Measurements from ENCODE around the gene PRKAR1B.

Gene PRKAR1B

GRCh38 chr7:591856-592628 is 135.0 kb downstream of the PRKAR1B start:
- H3K9ac ChIP-seq (ENCODE audit: insufficient read length, low read depth), result peak overlapping the region; percentile 18
- H3K4me1 ChIP-seq (ENCODE audit: insufficient read depth, insufficient read length), result peaks cover 10% of the 10 kb centered on the region
- H3K4me3 ChIP-seq (ENCODE audit: insufficient read length, low read depth), result no peak overlapping the region
- H3K9me3 ChIP-seq (ENCODE audit: insufficient read depth, low read length), result peaks cover 5% of the 10 kb centered on the region; the same call in 1 of the 2 replicates
- TF ChIP-seq SUZ12 (IDR thresholded peaks at IDR 0.05; ENCODE audit: extremely low read depth, insufficient read depth, insufficient read length), result no peak
- no peak for TF ChIP-seq YY1 (IDR thresholded peaks at IDR 0.05; ENCODE audit: insufficient read depth, insufficient read length)
- TF ChIP-seq ZNF274 (IDR thresholded peaks at IDR 0.05; ENCODE audit: low read depth, low read length), result no peak
- DNase-seq (ENCODE audit: low read depth, low spot score), result no peak
- no peaks in the 10 kb centered on the region for H3K27me3 ChIP-seq (ENCODE audit: insufficient read depth, insufficient read length)
- H3K36me3 ChIP-seq (ENCODE audit: insufficient read depth, insufficient read length, low read length), result peaks cover 40% of the 10 kb centered on the region

- H3K9me3 ChIP-seq (ENCODE audit: insufficient read depth, low read length), result peaks cover 5% of the 10 kb centered on the region; the same call in 1 of the 2 replicates
- no peaks in the 10 kb centered on the region for H3K27me3 ChIP-seq (ENCODE audit: insufficient read depth, insufficient read length)
- peaks cover 39% of the 10 kb centered on the region for H3K36me3 ChIP-seq (ENCODE audit: insufficient read depth, insufficient read length, low read length)
- peaks cover 10% of the 10 kb centered on the region for H3K4me1 ChIP-seq (ENCODE audit: insufficient read depth, insufficient read length)
- TF ChIP-seq ZNF274 (IDR thresholded peaks at IDR 0.05; ENCODE audit: low read depth, low read length) (no peak), SUZ12 (IDR thresholded peaks at IDR 0.05; ENCODE audit: extremely low read depth, insufficient read depth, insufficient read length) (no peak), YY1 (IDR thresholded peaks at IDR 0.05; ENCODE audit: insufficient read depth, insufficient read length) (no peak)
- H3K4me3 ChIP-seq (ENCODE audit: insufficient read length, low read depth), result no peak overlapping the region
- H3K9ac ChIP-seq (ENCODE audit: insufficient read length, low read depth), result no peak overlapping the region
- no peak for DNase-seq (ENCODE audit: low read depth, low spot score)
Measured at GRCh38 chr7:590731-591551, 136.1 kb downstream of the PRKAR1B start.

GRCh38 chr7:589781-590575 is 137.1 kb downstream of the PRKAR1B start:
- Histone ChIP-seq H3K27me3 (ENCODE audit: insufficient read depth, insufficient read length) (no peaks in the 10 kb centered on the region), H3K9me3 (ENCODE audit: insufficient read depth, low read length) (peaks cover 5% of the 10 kb centered on the region; the same call in 1 of the 2 replicates), H3K4me1 (ENCODE audit: insufficient read depth, insufficient read length) (peaks cover 10% of the 10 kb centered on the region), H3K9ac (ENCODE audit: insufficient read length, low read depth) (peak overlapping the region; percentile 32), H3K4me3 (ENCODE audit: insufficient read length, low read depth) (no peak overlapping the region), H3K36me3 (ENCODE audit: insufficient read depth, insufficient read length, low read length) (peaks cover 34% of the 10 kb centered on the region)
- DNase-seq (ENCODE audit: low read depth, low spot score), result no peak
- TF ChIP-seq SUZ12 (IDR thresholded peaks at IDR 0.05; ENCODE audit: extremely low read depth, insufficient read depth, insufficient read length), result no peak
- TF ChIP-seq YY1 (IDR thresholded peaks at IDR 0.05; ENCODE audit: insufficient read depth, insufficient read length), result no peak
- no peak for TF ChIP-seq ZNF274 (IDR thresholded peaks at IDR 0.05; ENCODE audit: low read depth, low read length)

GRCh38 chr7:587767-588166 is 139.3 kb downstream of the PRKAR1B start:
- H3K36me3 ChIP-seq (ENCODE audit: insufficient read depth, insufficient read length, low read length), result peaks cover 48% of the 10 kb centered on the region
- peaks cover 10% of the 10 kb centered on the region for H3K4me1 ChIP-seq (ENCODE audit: insufficient read depth, insufficient read length)
- no peak for DNase-seq (ENCODE audit: low read depth, low spot score)
- TF ChIP-seq ZNF274 (IDR thresholded peaks at IDR 0.05; ENCODE audit: low read depth, low read length) (no peak), YY1 (IDR thresholded peaks at IDR 0.05; ENCODE audit: insufficient read depth, insufficient read length) (no peak), SUZ12 (IDR thresholded peaks at IDR 0.05; ENCODE audit: extremely low read depth, insufficient read depth, insufficient read length) (no peak)
- peaks cover 5% of the 10 kb centered on the region; the same call in 1 of the 2 replicates for H3K9me3 ChIP-seq (ENCODE audit: insufficient read depth, low read length)
- no peak overlapping the region for H3K9ac ChIP-seq (ENCODE audit: insufficient read length, low read depth)
- no peak overlapping the region for H3K4me3 ChIP-seq (ENCODE audit: insufficient read length, low read depth)
- H3K27me3 ChIP-seq (ENCODE audit: insufficient read depth, insufficient read length), result no peaks in the 10 kb centered on the region

- no peak overlapping the region for H3K4me3 ChIP-seq (ENCODE audit: insufficient read length, low read depth)
- H3K4me1 ChIP-seq (ENCODE audit: insufficient read depth, insufficient read length), result peaks cover 8% of the 10 kb centered on the region
- no peak overlapping the region for H3K9ac ChIP-seq (ENCODE audit: insufficient read length, low read depth)
- no peak for DNase-seq (ENCODE audit: low read depth, low spot score)
- peaks cover 44% of the 10 kb centered on the region for H3K36me3 ChIP-seq (ENCODE audit: insufficient read depth, insufficient read length, low read length)
- no peaks in the 10 kb centered on the region for H3K27me3 ChIP-seq (ENCODE audit: insufficient read depth, insufficient read length)
- H3K9me3 ChIP-seq (ENCODE audit: insufficient read depth, low read length), result peaks cover 5% of the 10 kb centered on the region; the same call in 1 of the 2 replicates
- TF ChIP-seq SUZ12 (IDR thresholded peaks at IDR 0.05; ENCODE audit: extremely low read depth, insufficient read depth, insufficient read length), result no peak
- no peak for TF ChIP-seq YY1 (IDR thresholded peaks at IDR 0.05; ENCODE audit: insufficient read depth, insufficient read length)
- TF ChIP-seq ZNF274 (IDR thresholded peaks at IDR 0.05; ENCODE audit: low read depth, low read length), result no peak
Measured at GRCh38 chr7:586494-586893, 140.6 kb downstream of the PRKAR1B start.

GRCh38 chr7:585873-586272 is 141.2 kb downstream of the PRKAR1B start:
- Histone ChIP-seq H3K4me3 (ENCODE audit: insufficient read length, low read depth) (no peak overlapping the region), H3K9me3 (ENCODE audit: insufficient read depth, low read length) (peaks cover 5% of the 10 kb centered on the region; the same call in 1 of the 2 replicates), H3K4me1 (ENCODE audit: insufficient read depth, insufficient read length) (peaks cover 8% of the 10 kb centered on the region), H3K36me3 (ENCODE audit: insufficient read depth, insufficient read length, low read length) (peaks cover 44% of the 10 kb centered on the region), H3K9ac (ENCODE audit: insufficient read length, low read depth) (no peak overlapping the region), H3K27me3 (ENCODE audit: insufficient read depth, insufficient read length) (no peaks in the 10 kb centered on the region)
- no peak for DNase-seq (ENCODE audit: low read depth, low spot score)
- TF ChIP-seq YY1 (IDR thresholded peaks at IDR 0.05; ENCODE audit: insufficient read depth, insufficient read length), result no peak
- TF ChIP-seq ZNF274 (IDR thresholded peaks at IDR 0.05; ENCODE audit: low read depth, low read length), result no peak
- no peak for TF ChIP-seq SUZ12 (IDR thresholded peaks at IDR 0.05; ENCODE audit: extremely low read depth, insufficient read depth, insufficient read length)

All from NT2/D1 (cell line).